ENCODE measurements around the gene SORT1.
"Not testable (repeated sequence)": the region's sequence is repeated elsewhere in the genome, so short reads cannot be mapped to it uniquely, and the experiment has no call there.

- not testable (repeated sequence) for TF ChIP-seq ZNF8 (CRISPR knock-in tag; IDR thresholded peaks at IDR 0.05); BACH2 (CRISPR knock-in tag; IDR thresholded peaks at IDR 0.05; ENCODE audit: borderline replicate concordance); ESRRG (CRISPR knock-in tag; IDR thresholded peaks at IDR 0.05); PPARA (CRISPR knock-in tag; IDR thresholded peaks at IDR 0.05; ENCODE audit: borderline replicate concordance); ARNTL (CRISPR knock-in tag; IDR thresholded peaks at IDR 0.05; ENCODE audit: borderline replicate concordance, low read depth); ZFP30 (CRISPR knock-in tag; IDR thresholded peaks at IDR 0.05); RARB (CRISPR knock-in tag; IDR thresholded peaks at IDR 0.05); CSRNP3 (CRISPR knock-in tag; IDR thresholded peaks at IDR 0.05); TSHZ2 (CRISPR knock-in tag; IDR thresholded peaks at IDR 0.05); PATZ1 (CRISPR knock-in tag; IDR thresholded peaks at IDR 0.05; ENCODE audit: borderline replicate concordance); ZC3H10 (CRISPR knock-in tag; IDR thresholded peaks at IDR 0.05); CREB5 (CRISPR knock-in tag; IDR thresholded peaks at IDR 0.05; ENCODE audit: low read depth)
- TF ChIP-seq ISL1 (CRISPR knock-in tag; IDR thresholded peaks at IDR 0.05), result peak; percentile 76
- TF ChIP-seq, protein P1, sequence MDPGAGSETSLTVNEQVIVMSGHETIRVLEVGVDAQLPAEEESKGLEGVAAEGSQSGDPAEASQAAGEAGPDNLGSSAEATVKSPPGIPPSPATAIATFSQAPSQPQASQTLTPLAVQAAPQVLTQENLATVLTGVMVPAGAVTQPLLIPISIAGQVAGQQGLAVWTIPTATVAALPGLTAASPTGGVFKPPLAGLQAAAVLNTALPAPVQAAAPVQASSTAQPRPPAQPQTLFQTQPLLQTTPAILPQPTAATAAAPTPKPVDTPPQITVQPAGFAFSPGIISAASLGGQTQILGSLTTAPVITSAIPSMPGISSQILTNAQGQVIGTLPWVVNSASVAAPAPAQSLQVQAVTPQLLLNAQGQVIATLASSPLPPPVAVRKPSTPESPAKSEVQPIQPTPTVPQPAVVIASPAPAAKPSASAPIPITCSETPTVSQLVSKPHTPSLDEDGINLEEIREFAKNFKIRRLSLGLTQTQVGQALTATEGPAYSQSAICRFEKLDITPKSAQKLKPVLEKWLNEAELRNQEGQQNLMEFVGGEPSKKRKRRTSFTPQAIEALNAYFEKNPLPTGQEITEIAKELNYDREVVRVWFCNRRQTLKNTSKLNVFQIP (CRISPR knock-in tag; IDR thresholded peaks at IDR 0.05; ENCODE audit: borderline replicate concordance, low read depth), result not testable (repeated sequence)
These were observed 48.4 kb upstream of the SORT1 start for GRCh38 chr1:109445949-109446695.

All from SK-N-SH treated with all-trans-retinoic acid at 6 μM for 48 hours (cell line).